Measurements from ENCODE around the gene COBLL1.

DNA sequence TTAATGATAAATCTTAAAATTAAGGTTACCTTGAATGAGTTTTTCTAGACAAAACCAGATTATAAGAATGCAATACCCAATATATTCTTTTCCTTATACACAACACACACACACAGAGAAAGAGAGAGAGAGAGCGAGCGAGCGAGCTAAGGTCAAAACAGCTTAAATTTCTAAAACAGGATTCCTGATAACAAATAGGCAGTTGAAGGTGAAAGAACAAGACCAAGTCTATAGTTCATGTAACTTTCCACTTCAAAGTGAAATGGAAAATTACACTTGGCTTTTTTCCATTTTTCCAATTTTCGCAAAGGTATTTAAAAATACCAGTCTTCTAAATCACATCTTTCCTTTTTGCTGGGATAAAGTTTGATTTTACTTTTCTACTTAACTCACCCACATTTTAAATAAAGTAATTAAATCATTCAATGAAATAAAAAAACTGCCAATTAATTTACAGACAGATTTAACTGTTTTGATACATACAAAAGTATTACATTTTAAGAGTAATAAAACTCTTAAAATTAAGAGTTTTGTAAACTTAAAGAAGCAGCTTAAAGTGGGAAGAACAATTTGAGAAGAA is 98.8 kb downstream of the COBLL1 start:
- TF ChIP-seq CTCF (IDR thresholded peaks at IDR 0.05) (no peak), POLR2A (IDR thresholded peaks at IDR 0.05) (no peak)

All from lower leg skin (tissue), 3 donors.